ENCODE measurements around the gene KIAA0319L.

GRCh38 chr1:35539824-35540261, 17.4 kb downstream of the KIAA0319L start:
- no peak for TF ChIP-seq POLR2AphosphoS5 (IDR thresholded peaks at IDR 0.05)
- TF ChIP-seq CTCF (IDR thresholded peaks at IDR 0.05): no peak

Measured in upper lobe of left lung (tissue), 4 donors.